Endothelial cell of umbilical vein (primary cell): ENCODE results near the gene DST.

ENCODE experiments used
- EZH2 ChIP-seq: IDR thresholded peaks from 2 replicates; pipeline ENCODE4 v1.6.1; 2012; ENCODE audit warnings: borderline replicate concordance, low read depth, mild to moderate bottlenecking, moderate library complexity, low read length, inconsistent platforms; ENCODE audit not compliant: severe bottlenecking
- GATA2 ChIP-seq: IDR thresholded peaks from 2 replicates; pipeline ENCODE4 v1.7.0; 2011; ENCODE audit warnings: low read depth, mild to moderate bottlenecking, moderate library complexity, mixed read lengths, low read length; ENCODE audit not compliant: insufficient read length, insufficient read depth
- JUN ChIP-seq: IDR thresholded peaks from 2 replicates; pipeline ENCODE4 v1.6.1; 2011; ENCODE audit warnings: borderline replicate concordance, low read depth; ENCODE audit not compliant: insufficient read length, insufficient read depth
- MYC ChIP-seq: IDR thresholded peaks from one replicate; pipeline ENCODE4 v1.6.1; 2011; ENCODE audit warnings: mild to moderate bottlenecking, low read depth, low read length
- POLR2A ChIP-seq: IDR thresholded peaks from 2 replicates; pipeline ENCODE4 v1.6.1; 2012; ENCODE audit warnings: low read depth, mild to moderate bottlenecking, control low read depth, low read length
- POLR2AphosphoS5 ChIP-seq: IDR thresholded peaks from 2 replicates; pipeline ENCODE4 v1.6.1; 2012; ENCODE audit warnings: low read depth, mild to moderate bottlenecking, control low read depth, low read length, moderate library complexity; ENCODE audit not compliant: insufficient read depth
- TF ChIP-seq, protein P1 (sequence below), 2 donors: IDR thresholded peaks; 1 replicate in 1 of 2; 2 replicates in 1 of 2; pipeline ENCODE4 v1.5.1; 2011; ENCODE audit warnings: low read length in 2 of 2, mild to moderate bottlenecking in 2 of 2, moderate library complexity in 2 of 2, control low read depth in 1 of 2, inconsistent platforms in 1 of 2, low read depth in 1 of 2; ENCODE audit not compliant: insufficient read depth in 1 of 2; ENCODE audit errors: extremely low read depth in 1 of 2
- TF ChIP-seq, protein P2 (sequence below): IDR thresholded peaks from 2 replicates; pipeline ENCODE4 v1.6.1; 2011; ENCODE audit not compliant: insufficient read depth, insufficient read length

DNA sequence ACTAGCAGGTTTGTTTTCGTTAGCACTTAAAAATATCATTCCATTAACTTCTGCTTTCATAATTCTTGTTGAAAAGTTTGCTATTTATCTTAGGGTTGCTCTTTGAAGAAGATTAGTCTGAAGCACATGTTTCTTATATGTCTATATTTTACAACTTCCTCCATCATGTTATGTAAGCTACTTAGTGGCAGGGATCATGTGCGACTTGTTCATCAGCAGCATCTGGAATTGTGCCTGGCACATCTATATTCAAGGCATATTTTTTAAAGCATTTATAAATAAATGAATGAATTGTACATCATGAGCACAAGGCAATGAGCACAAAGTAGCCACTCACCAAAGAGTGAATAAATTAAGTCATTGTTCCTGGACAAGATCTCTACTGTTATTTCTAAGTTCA lies 208.1 kb downstream of the DST start:
- TF ChIP-seq, protein P1, sequence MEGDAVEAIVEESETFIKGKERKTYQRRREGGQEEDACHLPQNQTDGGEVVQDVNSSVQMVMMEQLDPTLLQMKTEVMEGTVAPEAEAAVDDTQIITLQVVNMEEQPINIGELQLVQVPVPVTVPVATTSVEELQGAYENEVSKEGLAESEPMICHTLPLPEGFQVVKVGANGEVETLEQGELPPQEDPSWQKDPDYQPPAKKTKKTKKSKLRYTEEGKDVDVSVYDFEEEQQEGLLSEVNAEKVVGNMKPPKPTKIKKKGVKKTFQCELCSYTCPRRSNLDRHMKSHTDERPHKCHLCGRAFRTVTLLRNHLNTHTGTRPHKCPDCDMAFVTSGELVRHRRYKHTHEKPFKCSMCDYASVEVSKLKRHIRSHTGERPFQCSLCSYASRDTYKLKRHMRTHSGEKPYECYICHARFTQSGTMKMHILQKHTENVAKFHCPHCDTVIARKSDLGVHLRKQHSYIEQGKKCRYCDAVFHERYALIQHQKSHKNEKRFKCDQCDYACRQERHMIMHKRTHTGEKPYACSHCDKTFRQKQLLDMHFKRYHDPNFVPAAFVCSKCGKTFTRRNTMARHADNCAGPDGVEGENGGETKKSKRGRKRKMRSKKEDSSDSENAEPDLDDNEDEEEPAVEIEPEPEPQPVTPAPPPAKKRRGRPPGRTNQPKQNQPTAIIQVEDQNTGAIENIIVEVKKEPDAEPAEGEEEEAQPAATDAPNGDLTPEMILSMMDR (IDR thresholded peaks at IDR 0.05; ENCODE audit: extremely low read depth in 1 of 2, insufficient read depth in 1 of 2, low read depth in 1 of 2, low read length in 2 of 2), result no peak
- no peak for TF ChIP-seq POLR2A
- no peak for TF ChIP-seq MYC
- TF ChIP-seq JUN, result no peak
- TF ChIP-seq, protein P2, sequence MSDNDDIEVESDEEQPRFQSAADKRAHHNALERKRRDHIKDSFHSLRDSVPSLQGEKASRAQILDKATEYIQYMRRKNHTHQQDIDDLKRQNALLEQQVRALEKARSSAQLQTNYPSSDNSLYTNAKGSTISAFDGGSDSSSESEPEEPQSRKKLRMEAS, result no peak
- TF ChIP-seq POLR2AphosphoS5, result no peak
- no peak for TF ChIP-seq EZH2
- no peak for TF ChIP-seq GATA2
